Gastroesophageal sphincter (tissue), 3 donors: ENCODE results near the gene CWC25.
"Not testable (repeated sequence)": the region's sequence is repeated elsewhere in the genome, so short reads cannot be mapped to it uniquely, and the experiment has no call there.

Experiments
- EP300 ChIP-seq: sonication (generic); formaldehyde crosslinking; IDR thresholded peaks from one replicate; pipeline ENCODE4 v1.6.1; 2017; ENCODE audit warnings: antibody characterized with exemption, mild to moderate bottlenecking
- POLR2A ChIP-seq, 2 donors: fragments of 450-650 bp; IDR thresholded peaks; one replicate each; pipeline ENCODE4 v1.6.1; 2017; ENCODE audit warnings: antibody characterized with exemption in 2 of 2, mild to moderate bottlenecking in 2 of 2, moderate library complexity in 1 of 2
- TF ChIP-seq, protein P1 (sequence below), 4 experiments: fragments of 200-600 bp in 2 of 4; fragments of 450-650 bp in 2 of 4; sonication (generic) in 1 of 4; IDR thresholded peaks; one replicate each; pipeline ENCODE4 v1.5.1; 2017 to 2019; ENCODE audit warnings: antibody characterized with exemption in 4 of 4, mild to moderate bottlenecking in 2 of 4, moderate library complexity in 2 of 4

GRCh38 chr17:38787999-38788398, 37.1 kb downstream of the CWC25 start:
- TF ChIP-seq, protein P1, sequence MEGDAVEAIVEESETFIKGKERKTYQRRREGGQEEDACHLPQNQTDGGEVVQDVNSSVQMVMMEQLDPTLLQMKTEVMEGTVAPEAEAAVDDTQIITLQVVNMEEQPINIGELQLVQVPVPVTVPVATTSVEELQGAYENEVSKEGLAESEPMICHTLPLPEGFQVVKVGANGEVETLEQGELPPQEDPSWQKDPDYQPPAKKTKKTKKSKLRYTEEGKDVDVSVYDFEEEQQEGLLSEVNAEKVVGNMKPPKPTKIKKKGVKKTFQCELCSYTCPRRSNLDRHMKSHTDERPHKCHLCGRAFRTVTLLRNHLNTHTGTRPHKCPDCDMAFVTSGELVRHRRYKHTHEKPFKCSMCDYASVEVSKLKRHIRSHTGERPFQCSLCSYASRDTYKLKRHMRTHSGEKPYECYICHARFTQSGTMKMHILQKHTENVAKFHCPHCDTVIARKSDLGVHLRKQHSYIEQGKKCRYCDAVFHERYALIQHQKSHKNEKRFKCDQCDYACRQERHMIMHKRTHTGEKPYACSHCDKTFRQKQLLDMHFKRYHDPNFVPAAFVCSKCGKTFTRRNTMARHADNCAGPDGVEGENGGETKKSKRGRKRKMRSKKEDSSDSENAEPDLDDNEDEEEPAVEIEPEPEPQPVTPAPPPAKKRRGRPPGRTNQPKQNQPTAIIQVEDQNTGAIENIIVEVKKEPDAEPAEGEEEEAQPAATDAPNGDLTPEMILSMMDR (IDR thresholded peaks at IDR 0.05), result not testable (repeated sequence)
- TF ChIP-seq EP300; POLR2A (IDR thresholded peaks at IDR 0.05): not testable (repeated sequence)
